Stimulated activated CD4-positive, alpha-beta T cell treated with anti-CD3 and anti-CD28 coated beads, Interleukin-1b, Interleukin-23, amount 100 ng/mL, for 4 hours (primary cell): ENCODE measurements around the gene ZNF423.

Experiments
- DNase-seq, 2 donors: peaks; one replicate each; pipeline ENCODE4 v3.0.0-alpha.2; 2020; ENCODE audit warnings: low read depth in 2 of 2

The ZNF423 gene

DNA sequence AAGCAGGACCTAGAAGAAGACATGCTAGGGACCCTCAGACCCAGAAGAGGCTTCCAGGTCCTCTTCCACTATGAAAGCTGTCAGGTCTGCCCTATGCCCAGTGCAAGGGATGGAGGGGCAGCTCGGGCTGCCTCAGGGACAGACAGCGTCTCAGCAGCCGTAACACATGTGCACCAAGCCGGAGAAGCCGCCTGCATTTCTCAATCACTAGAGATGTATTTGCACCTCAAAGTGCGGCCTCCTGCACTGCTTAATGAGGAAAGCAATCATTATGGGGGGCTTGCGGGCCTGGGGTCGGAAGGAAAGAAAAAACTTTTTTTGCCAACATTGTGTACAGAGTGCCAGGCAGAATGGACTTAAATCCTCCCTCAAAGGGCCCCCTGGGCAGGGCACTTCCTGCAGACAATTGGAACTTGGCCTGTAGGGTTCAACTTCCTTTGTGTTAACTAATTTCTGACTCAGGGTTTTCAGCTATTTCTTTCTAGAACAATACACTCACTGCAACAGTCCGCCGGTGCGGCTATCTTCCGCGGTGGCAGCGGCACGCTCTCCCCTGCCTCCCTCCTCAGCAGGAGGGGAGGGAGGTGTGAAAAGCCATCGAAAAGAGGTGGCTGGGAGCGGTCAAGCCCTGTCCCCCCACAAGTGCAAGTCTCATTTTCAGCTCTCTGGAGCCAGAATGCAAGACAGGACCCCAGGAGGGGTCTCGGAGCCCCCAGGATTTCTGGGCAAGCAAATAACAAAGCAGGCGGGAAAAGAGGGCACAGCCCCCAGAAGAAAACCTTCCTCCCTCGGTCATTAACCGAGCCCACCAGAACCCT is 101.2 kb downstream of the ZNF423 start:
- no peak for DNase-seq

DNA sequence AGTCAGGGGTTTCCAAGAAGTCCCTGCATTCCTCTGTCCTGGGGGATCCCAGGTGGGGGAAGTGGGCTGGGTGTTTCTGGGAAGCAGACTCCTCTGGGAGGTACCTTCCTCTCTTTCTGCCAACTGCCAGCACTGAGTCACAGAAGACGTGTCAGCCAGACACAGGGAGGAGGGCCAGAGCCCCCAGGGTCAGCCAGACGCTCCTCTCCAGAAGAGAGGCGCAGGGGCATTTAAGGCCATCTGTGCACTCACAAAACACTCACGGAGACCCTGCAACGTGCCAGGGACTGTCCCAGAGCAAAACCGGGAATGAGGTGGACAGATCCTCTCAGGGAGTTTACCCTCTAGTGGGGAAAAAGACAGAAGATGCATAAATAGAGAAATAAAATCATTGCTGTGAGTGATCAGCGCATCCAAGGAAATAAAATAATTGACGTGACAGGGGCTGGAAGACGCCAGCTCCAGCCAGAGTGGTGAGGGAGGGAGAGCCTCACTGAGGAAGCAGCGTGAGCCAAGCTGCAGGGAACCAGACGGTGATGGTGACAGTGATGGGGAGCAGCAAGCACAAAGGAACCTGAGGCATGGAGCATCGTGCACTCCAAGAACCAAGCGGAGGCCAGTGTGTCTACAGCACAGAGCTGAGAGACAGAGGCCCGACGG is 105.4 kb downstream of the ZNF423 start:
- no peak for DNase-seq

DNA sequence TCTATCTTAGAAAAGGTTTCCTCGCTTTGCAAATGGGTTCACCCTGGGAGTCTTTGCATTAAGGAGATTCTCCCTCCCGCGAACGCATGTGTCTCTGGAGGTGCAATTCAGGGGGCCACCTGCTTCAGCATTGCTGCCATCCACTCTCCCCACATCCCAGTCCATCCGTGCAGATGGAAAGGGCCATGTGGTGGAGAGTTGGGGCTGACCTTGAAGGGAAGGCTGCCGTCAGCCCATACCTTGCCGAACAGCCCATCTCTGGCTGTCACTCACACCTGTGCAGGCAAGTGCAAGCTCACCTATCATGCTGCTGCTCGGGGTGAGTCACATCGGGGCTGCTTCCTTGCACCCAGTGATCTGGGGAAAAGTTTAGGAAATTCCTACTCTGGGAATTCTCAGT is 106.1 kb downstream of the ZNF423 start:
- no peak for DNase-seq

DNA sequence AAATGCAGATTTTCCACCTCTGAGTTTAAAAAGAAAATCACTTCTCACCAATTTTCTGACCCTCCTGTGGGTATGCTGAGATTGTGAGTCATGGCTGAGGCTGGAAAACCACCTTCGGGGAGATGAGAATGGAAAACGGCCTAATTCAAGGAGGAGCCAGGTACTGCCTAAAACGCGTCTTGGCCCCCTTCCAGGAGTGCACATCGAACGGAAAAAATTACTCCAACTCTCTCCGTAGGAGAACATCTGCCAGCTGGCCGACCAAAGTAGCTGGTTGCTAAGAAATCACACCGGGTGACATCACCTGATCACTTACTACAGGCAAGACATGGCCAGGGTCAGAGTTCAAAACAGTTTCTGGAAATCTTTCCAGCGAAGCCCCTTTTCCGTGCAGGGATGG is 107.6 kb downstream of the ZNF423 start:
- no peak for DNase-seq

DNA sequence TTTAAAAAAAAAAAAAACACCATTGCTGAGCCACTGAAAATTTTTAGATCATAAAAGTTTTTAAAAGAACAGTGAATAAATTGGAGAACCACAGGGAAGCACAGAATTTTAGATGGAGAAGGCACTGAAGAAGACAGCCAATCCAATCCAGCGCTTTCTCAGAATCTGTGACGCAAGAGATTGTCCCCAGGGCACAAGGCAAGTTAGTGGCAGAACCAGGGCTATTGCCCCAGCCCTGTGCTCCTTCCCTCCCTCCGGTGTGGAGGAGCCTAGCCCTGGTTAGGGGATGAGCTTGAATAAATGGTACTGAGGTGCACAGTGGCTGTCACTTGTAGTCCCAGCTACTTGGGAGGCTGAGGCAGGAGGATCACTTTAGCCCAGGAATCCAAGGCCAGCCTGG is 108.3 kb downstream of the ZNF423 start:
- DNase-seq = no peak

DNA sequence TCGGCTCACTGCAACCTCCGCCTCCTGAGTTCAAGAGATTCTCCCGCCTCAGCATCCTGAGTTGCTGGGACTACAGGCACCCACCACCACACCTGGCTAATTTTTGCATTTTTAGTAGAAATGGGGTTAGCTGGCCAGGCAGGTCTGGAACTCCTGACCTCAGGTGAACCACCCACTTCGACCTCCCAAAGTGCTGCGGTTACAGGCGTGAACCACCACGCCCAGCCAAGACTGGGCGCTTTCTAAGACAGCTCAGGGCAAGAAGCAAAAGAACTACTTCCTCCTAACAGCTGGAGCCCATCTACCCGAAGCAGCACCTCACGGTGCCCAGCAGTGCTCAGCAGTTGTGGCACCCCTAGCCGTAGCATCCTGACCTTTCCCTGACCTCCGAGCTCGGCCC is 109.4 kb downstream of the ZNF423 start:
- no peak for DNase-seq

DNA sequence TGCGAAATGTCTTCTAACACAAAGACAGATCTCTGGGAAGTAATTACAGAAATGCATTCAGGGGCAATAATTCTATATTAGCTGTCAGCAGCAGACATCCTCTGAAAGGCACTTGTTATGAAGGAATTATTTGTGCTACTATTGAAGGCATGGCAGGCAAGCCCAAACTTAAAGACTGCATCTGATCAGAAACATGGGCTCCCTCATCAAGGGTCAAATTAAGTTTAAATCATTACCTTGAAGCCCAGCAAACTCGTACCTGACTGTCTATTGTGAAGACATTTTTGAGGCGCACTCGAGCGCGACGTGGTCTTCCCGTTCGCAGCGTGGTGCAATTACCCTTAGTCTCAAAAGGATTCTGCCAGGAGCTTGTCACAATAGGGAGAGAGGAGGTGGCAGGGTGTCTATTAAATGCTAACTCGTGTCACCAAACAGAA is 110.6 kb downstream of the ZNF423 start:
- DNase-seq = no peak

DNA sequence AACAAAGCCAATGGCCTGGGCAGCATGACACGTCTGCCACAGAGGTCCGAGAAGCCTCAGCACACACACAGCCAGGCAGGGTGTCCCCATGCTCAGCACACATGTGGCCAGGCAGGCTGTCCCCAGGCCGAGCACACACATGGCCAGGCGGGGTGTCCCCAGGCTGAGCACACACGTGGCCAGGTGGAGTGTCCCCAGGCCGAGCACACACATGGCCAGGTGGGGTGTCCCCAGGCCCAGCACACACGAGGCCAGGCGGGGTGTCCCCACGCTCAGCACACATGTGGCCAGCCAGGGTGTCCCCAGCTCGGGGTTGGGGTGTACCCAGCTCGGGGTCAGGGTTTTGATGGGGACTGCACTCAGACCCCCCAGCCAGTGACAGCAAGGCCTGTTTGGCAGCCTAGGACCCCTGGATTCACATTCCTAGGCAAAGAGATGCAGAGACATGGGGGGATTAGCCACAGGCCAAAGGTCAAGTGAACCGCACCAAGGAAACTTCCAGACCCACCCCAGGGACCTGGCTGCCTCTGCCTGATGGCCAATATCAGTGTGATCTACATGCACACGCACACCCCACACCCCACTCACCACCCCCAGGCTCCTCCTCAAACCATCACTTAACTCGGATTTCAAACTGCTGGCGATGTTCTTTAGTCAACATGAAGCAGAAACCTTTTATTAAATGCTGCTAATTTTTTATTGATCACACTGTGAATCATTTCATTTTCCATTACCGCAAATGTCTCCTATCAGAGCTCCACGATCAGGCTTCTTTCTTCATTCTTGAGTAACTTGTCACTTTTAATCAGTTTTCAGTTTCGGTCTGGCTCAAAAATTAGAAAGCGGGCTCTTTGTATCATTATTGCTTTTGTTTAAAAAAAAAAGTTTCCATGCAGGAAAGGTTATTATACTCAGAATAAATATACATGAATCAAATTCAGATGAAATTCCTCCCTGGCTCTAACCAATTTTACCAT is 111.4 kb downstream of the ZNF423 start:
- no peak for DNase-seq

DNA sequence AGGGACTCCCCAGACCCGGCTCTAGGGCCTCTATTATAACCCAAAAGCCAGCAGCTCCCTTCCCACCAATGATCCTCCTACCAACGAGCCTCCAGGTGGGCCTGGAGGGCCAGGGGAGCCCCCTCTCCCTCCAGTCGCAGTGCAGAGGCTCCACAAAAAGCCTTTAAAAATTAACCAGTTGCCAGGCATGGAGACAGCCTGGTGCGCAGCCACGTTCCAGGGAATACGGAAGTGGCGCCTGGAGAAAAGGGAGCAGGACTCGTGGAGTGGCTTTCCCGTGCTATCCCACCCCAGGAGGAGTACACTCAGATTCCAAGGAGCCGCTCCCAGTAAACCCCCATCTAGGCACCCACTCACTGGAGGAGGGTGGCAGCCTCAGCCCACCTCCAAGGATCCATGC is 112.3 kb downstream of the ZNF423 start:
- DNase-seq = no peak

DNA sequence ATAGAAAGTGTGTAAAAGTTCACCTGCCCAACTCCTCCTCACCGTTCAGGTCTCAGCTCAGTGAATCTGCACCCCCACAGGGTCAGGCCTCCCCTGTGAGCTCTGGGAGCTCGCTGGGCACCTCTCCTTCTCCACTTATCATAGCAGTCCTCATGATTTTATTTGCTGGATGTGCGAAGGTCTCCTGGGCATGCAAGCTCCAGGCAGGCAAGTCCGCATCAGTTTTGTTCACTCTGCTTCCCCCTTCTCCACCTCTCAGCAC is 112.8 kb downstream of the ZNF423 start:
- DNase-seq = no peak

DNA sequence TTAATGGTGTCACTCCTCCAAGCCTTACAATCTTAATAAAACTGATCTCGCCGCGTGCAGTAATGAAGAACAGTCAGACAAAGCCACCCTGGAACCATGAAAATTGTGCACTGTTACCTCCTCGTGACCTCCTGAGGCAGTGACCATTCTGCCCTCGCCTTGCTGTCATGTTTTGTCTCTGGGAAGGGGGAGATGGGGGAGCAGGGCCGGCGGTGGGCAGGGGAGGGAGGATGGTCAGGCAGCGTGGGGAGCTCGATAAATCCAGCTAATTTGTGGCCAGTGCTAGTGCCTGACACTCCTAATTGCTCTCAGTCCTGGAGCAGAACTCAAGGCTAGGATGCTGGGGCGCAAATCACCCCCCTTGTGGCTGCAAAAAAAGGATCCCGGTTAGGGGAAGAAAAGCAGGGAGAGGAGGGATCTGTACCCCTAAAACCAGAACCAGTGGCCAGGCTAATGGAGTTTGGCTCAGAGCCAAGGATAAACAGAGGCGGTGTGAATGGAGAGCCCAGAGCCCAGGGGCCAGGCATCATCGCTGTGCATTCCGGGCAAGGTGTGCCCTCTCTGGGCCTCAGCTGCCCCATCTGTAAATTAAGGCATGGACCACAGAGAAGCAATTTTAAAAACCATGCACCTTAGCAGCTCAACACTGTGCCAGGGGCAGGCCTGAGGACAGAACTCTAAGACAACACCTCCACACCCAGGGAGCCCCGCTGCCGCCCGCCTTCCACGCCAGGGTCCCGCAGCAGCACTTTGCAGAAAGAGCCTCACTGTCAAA is 113.3 kb downstream of the ZNF423 start:
- DNase-seq = no peak

DNA sequence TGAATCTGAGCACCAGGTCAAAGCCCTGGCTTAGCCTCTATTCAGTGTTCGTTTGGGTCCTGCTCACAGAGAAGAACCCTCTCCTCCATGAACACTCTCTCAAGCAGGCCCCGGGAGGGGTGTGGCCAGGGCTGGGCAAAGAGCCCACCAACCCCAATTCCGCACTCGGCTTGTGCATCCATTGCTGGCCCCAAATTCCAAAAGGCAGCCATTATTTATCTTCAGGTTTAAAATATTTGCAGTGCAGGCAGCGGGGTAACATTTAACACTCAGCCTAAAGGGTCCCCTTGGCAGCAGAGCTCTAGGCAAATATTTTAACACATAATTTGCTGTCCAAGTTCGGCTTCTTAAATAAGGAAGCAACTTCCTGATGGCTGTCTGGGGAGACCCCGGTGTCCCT is 115.7 kb downstream of the ZNF423 start:
- DNase-seq = no peak

DNA sequence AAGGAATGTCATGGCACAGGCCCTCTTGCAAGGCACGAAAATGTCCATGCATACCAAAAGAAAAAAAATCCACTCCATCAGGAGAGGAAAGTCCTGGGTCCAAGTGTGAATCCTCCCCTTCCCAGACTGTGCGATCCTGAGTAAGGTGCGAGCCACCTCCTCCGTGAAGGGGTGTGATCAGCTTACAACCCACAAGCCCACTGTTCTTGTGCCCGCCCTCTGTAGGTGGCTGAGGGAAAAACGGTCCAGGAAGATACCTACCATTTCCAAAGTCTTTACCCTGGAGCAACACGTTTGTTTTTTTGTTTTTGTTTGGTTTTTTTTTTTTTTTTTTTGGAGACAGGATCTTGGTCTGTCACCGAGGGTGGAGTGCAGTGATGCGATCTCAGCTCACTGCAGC is 116.5 kb downstream of the ZNF423 start:
- DNase-seq = no peak

DNA sequence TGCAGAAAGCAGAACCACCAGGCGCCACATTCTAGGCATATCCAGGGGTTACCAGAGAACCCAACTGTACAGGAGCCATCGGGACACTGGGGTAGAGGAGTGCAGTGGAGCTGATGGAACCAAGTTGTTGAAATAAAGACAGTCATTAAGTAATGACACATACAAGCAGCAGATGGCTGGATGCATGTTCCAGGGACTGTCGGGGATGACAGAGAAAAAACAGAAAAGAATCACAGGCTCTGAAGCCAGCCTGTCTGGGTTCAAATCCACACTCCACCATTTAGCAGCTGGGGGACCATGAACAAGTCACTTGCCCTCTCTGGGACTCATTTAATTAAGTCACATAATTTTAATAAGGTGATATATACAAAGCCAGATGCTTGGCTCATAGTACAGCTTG is 117.1 kb downstream of the ZNF423 start:
- DNase-seq = no peak

DNA sequence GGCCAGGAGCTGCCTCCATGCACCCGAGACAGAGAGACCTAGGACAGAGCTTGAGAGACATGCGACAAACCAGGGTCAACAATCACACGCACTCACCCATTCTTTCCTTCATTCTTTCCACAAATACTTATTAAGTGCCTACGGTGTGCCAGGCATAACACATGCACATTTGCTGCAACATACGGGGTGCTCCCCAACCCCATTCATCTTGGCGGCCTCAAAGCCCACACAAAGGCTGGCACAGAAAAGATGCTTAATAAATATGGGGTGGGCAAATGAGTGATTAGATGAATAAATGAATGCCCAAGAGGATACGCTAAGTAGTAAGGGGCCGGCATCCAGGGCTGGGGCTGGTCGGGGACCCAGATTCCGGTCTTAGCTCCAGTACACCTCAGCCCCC is 117.9 kb downstream of the ZNF423 start:
- DNase-seq = no peak

DNA sequence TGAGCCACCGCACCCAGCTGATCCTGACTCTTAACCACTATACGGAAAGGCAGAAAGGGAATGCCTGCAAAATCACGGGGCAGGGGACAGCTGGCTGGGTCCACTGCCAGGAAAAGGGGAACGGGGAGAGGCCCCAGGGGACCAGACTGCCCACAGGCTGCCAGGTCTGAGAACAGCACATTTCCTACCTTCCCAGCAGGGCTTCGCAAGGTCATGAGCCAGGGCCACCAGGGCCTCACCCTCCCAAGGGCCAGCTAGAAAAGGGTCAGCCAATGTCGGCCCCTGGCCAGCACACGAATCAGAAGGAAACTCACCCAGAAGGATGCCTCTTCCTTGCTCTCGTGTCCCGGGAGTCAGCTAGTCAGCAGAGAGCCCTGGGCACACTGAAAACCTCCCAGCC is 118.4 kb downstream of the ZNF423 start:
- no peak for DNase-seq

DNA sequence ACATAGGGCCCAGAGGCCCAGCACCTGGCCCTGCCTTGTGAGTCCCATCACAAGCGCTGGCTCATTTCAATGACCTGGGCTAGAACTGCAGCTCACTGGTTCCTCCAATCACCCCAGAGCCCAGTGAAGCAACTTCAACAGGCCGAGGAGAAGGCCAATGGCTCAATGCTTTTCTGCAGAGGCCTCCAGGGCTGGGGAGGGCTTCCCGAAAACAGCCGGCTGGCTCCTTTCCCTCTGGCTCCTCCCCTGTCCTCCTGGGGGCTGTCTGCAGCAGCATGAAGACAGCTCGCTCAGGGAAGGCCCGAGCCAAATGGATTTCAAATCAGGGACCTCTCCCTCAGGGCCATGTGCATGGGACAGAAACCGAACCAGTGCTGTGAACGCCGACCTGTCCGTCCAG is 121.6 kb downstream of the ZNF423 start:
- no peak for DNase-seq

DNA sequence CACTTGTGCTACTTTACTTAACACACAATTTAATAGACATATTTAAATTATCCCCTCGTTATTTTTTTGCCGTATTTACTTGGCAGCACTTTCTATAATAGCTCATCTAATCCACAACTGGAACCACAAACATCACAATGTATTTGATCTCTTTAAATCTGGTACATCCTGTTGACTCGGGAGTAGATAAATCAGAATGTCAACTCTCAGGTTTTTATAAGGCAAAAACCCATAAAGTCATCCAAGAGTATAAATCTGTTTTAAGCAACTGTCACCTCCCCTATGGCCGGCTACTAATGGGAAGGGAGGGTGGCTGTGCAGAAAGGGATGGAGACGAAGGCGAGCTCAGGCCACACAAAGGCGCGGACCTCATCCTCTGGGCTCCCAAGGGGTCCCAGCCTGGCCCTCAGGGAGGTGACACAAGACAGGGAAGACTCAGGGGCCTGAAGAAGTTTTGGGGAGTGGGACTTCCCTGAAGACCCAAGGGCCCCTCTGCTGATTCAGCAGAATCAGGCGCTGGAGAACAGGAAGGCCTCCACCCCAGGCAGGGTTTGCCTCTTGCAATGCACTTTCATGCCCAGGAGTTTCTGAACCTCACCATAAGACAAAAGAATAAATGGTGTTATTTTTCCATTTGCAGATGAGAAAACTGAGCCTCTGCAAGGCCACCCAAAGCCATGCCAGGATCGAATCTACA is 122.5 kb downstream of the ZNF423 start:
- no peak for DNase-seq

DNA sequence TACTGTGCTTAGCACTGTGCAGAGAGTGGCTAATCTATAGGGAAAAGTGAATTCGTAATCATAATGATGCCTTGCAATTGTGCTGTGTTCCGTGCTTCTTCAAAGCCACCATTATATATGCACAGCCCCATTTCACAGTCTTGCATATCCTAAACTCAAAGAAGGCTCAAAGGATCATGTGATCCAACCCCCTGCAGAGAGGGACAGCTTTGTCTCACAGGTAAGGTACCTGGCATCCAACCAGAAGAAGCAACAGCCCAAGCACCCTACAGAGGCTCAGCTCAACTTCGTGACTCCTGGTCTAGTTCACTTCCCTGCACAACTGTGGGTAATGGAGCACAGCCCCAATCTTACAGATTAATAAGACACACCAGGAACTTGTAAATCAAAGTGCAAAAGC is 124.0 kb downstream of the ZNF423 start:
- no peak for DNase-seq

DNA sequence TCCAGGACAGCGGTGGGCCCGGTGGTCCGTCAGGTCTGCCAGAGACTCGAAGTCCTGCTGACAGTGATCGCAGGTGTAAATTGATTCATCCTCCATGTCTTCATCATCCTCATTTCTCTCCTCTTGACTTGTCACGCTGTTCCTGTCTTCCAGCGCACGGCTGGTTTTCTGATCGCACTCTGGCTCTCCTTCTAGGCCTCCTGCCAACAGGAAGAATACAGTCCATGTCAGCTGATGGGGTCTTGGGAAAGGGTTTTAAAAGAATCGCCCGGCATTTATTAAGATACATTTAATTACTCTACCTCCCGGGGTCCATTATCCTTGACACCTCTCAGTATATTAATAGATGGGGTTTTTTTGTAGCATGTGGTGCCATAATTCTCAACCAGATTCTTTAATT is 125.1 kb downstream of the ZNF423 start:
- no peak for DNase-seq

DNA sequence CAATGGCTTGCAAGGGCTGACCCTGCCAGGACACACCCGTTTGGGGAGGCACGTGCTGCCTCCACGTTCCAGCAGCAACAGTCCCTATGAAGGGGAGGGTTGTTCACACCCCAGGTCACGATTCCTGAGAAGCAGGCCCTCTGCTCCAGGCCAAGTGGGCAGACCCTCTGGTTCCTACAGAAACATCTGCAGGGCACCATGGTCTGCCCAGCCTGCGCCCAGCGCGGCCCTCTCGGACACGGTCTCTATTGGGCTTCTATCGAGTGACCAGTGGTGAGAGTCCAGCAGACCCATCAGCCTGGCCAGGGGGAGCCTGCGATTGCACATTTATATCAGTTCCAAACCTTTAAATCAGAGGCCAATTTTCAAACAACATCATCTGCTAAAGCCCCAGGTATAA is 128.3 kb downstream of the ZNF423 start:
- no peak for DNase-seq
